Mesendoderm (in vitro differentiated cells): ENCODE data around the gene PTH2.

Experiments used
- DNase-seq: peaks from one replicate; pipeline ENCODE4 v3.0.0; 2013
- H2AK5ac ChIP-seq: 2 replicates; pipeline ENCODE4 v1.6.1; 2013; ENCODE audit warnings: low read length, inconsistent platforms
- H2BK120ac ChIP-seq: 2 replicates; pipeline ENCODE4 v1.6.1; 2013; ENCODE audit warnings: low read depth, mild to moderate bottlenecking, low read length, moderate library complexity, mixed read lengths
- H2BK15ac ChIP-seq: replicated peaks from 2 replicates; pipeline ENCODE4 v1.6.1; 2013; ENCODE audit warnings: low read depth, mild to moderate bottlenecking, moderate library complexity
- H2BK5ac ChIP-seq: 2 replicates; pipeline ENCODE4 v1.6.1; 2013; ENCODE audit warnings: low read length, inconsistent platforms
- H3K18ac ChIP-seq: 2 replicates; pipeline ENCODE4 v1.6.1; 2013; ENCODE audit warnings: mild to moderate bottlenecking, low read length, mixed read lengths
- H3K23ac ChIP-seq: one replicate; pipeline ENCODE4 v1.6.1; 2013; ENCODE audit warnings: low read length
- H3K27ac ChIP-seq: 2 replicates; pipeline ENCODE4 v1.5.1; 2013; ENCODE audit warnings: low read depth, mild to moderate bottlenecking, inconsistent platforms, low read length, moderate library complexity
- H3K27me3 ChIP-seq: 2 replicates; pipeline ENCODE4 v1.6.1; 2013; ENCODE audit warnings: low read length, control low read depth, mild to moderate bottlenecking, inconsistent platforms; ENCODE audit not compliant: insufficient read depth, poor library complexity
- H3K36me3 ChIP-seq: 2 replicates; pipeline ENCODE4 v1.6.1; 2013; ENCODE audit warnings: low read length, inconsistent platforms; ENCODE audit not compliant: control insufficient read depth, insufficient read depth
- H3K4ac ChIP-seq: one replicate; pipeline ENCODE4 v1.6.1; 2013; ENCODE audit warnings: low read depth, mild to moderate bottlenecking, low read length, moderate library complexity
- H3K4me1 ChIP-seq: 2 replicates; pipeline ENCODE4 v1.6.1; 2013; ENCODE audit warnings: low read depth, low read length, inconsistent platforms; ENCODE audit not compliant: control insufficient read depth
- H3K4me2 ChIP-seq: 2 replicates; pipeline ENCODE4 v1.6.1; 2013; ENCODE audit warnings: low read length
- H3K4me3 ChIP-seq: 2 replicates; pipeline ENCODE4 v1.5.1; 2013; ENCODE audit warnings: mild to moderate bottlenecking, low read length
- H3K56ac ChIP-seq: one replicate; pipeline ENCODE4 v1.6.1; 2013; ENCODE audit warnings: low read length
- H3K79me1 ChIP-seq: 2 replicates; pipeline ENCODE4 v1.6.1; 2013; ENCODE audit warnings: low read length, inconsistent platforms
- H3K79me2 ChIP-seq: 2 replicates; pipeline ENCODE4 v1.6.1; 2013; ENCODE audit warnings: mild to moderate bottlenecking, low read length; ENCODE audit not compliant: control insufficient read depth, insufficient read depth
- H3K9ac ChIP-seq: 2 replicates; pipeline ENCODE4 v1.6.1; 2013; ENCODE audit warnings: low read length, inconsistent platforms
- H4K5ac ChIP-seq: one replicate; pipeline ENCODE4 v1.6.1; 2013; ENCODE audit warnings: low read length
- H4K8ac ChIP-seq: one replicate; pipeline ENCODE4 v1.6.1; 2013; ENCODE audit warnings: low read depth, mild to moderate bottlenecking, control low read depth, low read length, moderate library complexity
- WGBS: extraction: QIAGEN DNeasy Blood & Tissue Kit; methylation state at CpG from one replicate; pipeline ENCODE4 v1.1.7; 2013; ENCODE audit warnings: low lambda C conversion rate, missing lambda C conversion rate; ENCODE audit not compliant: insufficient coverage; ENCODE audit errors: extremely low coverage; 5-methylcytosine and 5-hydroxymethylcytosine counted together

PTH2 gene

GRCh38 chr19:49441960-49442350 is 18.7 kb upstream of the PTH2 start:
- Histone ChIP-seq H3K27me3 (peaks cover 34% of the 10 kb centered on the region), H3K18ac (no peak overlapping the region), H3K4ac (no peak overlapping the region), H3K9ac (no peak overlapping the region), H2AK5ac (no peak overlapping the region), H4K5ac (no peak overlapping the region), H2BK120ac (no peak overlapping the region), H2BK15ac (no peak overlapping the region), H3K56ac (no peak overlapping the region), H3K4me3 (no peak overlapping the region), H3K79me1 (no peaks in the 10 kb centered on the region), H2BK5ac (no peak overlapping the region), H3K79me2 (no peaks in the 10 kb centered on the region), H3K4me1 (peaks cover 2% of the 10 kb centered on the region), H3K27ac (no peak overlapping the region), H3K23ac (no peak overlapping the region), H4K8ac (no peak overlapping the region), H3K36me3 (peaks cover 3% of the 10 kb centered on the region), H3K4me2 (no peak overlapping the region)
- DNase-seq = no peak
- WGBS = no CpG with 5 or more reads among the region's 14 CpGs

- H3K9ac ChIP-seq = no peak within 1 kb of the TSS
- no peak within 1 kb of the TSS for H2AK5ac ChIP-seq
- no peak within 1 kb of the TSS for H3K18ac ChIP-seq
- no peak within 1 kb of the TSS for H2BK15ac ChIP-seq
- no peak within 1 kb of the TSS for H4K8ac ChIP-seq
- no peaks in the 10 kb centered on the region for H3K79me1 ChIP-seq
- no peak within 1 kb of the TSS for H3K27ac ChIP-seq
- no peak within 1 kb of the TSS for H3K4me3 ChIP-seq
- peak; percentile 68 for DNase-seq
- H3K56ac ChIP-seq = peak within 1 kb of the TSS; percentile 18
- H4K5ac ChIP-seq = no peak within 1 kb of the TSS
- no peak within 1 kb of the TSS for H2BK120ac ChIP-seq
- no peaks in the 10 kb centered on the region for H3K79me2 ChIP-seq
- peaks cover 2% of the 10 kb centered on the region for H3K4me1 ChIP-seq
- no peak within 1 kb of the TSS for H3K23ac ChIP-seq
- no CpG with 5 or more reads among the region's 56 CpGs for WGBS
- peaks cover 36% of the 10 kb centered on the region for H3K27me3 ChIP-seq
- no peak within 1 kb of the TSS for H3K4ac ChIP-seq
- peak within 1 kb of the TSS; percentile 35 for H3K4me2 ChIP-seq
- H2BK5ac ChIP-seq = no peak within 1 kb of the TSS
- H3K36me3 ChIP-seq = no peaks in the 10 kb centered on the region
Measured at GRCh38 chr19:49441210-49441959, 18.1 kb upstream of the PTH2 start, which contains the start of gene SLC17A7. SLC17A7 (minus strand) TSS chr19:49441527; CDS start chr19:49441379, 148 bp downstream.

DNA sequence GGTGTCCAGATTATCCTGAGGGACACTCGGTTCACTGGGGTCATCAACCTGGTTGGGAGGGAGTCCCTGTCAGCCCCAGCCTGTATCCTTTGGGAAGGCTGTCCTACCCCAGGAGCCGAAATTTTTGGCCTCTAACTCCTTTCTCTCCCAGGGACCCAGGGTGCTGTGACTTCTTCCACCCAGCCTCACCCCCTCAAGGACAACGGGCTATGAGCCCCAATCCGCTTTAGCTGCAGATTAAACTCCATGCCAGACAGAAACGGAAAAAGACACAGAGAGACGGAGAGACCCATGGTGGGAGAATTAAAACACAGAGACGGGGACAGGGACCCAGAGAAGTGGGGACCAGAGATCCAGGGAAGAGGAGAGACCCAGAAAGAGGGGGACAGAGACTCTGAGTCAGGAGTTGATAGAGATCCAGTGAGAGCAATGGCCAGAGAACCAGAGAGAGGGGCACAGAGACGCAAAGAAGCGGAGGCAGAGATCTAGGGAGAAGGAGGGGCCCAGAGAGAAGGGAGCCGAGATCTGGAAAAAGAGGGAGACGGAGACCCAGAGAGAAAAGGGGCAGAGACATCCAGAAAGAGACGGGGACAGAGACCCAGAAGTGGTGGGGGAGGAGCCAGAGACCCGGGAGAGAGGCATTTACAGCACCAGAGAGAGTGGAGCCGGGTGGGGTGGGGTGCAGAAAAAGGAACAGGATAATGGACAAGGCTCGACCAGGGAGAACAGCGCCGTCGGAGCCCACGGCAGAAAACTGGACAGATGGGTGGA is 17.4 kb upstream of the PTH2 start:
- DNase-seq = no peak
- H2AK5ac ChIP-seq = no peak overlapping the region
- WGBS = no CpG with 5 or more reads among the region's 19 CpGs
- H3K27ac ChIP-seq = no peak overlapping the region
- no peaks in the 10 kb centered on the region for H3K36me3 ChIP-seq
- H3K4ac ChIP-seq = no peak overlapping the region
- no peaks in the 10 kb centered on the region for H3K79me2 ChIP-seq
- H3K9ac ChIP-seq = no peak overlapping the region
- H3K27me3 ChIP-seq = peaks cover 36% of the 10 kb centered on the region
- H2BK120ac ChIP-seq = no peak overlapping the region
- no peak overlapping the region for H3K4me3 ChIP-seq
- no peak overlapping the region for H2BK15ac ChIP-seq
- H3K18ac ChIP-seq = no peak overlapping the region
- no peaks in the 10 kb centered on the region for H3K79me1 ChIP-seq
- peaks cover 2% of the 10 kb centered on the region for H3K4me1 ChIP-seq
- no peak overlapping the region for H2BK5ac ChIP-seq
- H4K5ac ChIP-seq = no peak overlapping the region
- no peak overlapping the region for H3K4me2 ChIP-seq
- no peak overlapping the region for H3K56ac ChIP-seq
- no peak overlapping the region for H4K8ac ChIP-seq
- no peak overlapping the region for H3K23ac ChIP-seq

DNA sequence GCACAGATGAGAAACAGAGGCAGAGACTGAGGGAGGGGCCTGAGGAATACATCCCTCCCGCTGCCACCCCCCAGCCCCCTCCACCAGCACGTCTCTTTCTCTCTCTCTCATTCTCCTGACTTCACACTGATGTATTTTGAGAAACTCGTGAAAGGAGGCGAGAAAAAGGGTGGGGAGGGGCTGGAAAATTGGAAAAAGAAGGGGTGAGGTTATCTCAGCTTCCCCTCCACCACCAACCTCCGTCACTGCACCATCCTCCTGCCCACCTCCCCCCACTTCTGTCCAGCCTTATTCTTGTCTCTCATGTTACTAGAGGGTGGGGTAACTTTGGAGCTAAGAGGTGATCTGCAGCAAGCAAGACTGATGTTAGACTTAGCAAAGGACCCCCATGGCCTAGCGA is 16.6 kb upstream of the PTH2 start:
- no peaks in the 10 kb centered on the region for H3K79me1 ChIP-seq
- no CpG with 5 or more reads among the region's 6 CpGs for WGBS
- no peak overlapping the region for H2BK5ac ChIP-seq
- no peak overlapping the region for H3K27ac ChIP-seq
- H4K5ac ChIP-seq = no peak overlapping the region
- H3K27me3 ChIP-seq = peaks cover 36% of the 10 kb centered on the region
- no peak overlapping the region for H3K4me3 ChIP-seq
- H3K36me3 ChIP-seq = no peaks in the 10 kb centered on the region
- no peak overlapping the region for H3K4me2 ChIP-seq
- no peak overlapping the region for H3K4ac ChIP-seq
- no peak overlapping the region for H3K18ac ChIP-seq
- no peak overlapping the region for H3K56ac ChIP-seq
- no peak overlapping the region for H2AK5ac ChIP-seq
- no peak overlapping the region for H4K8ac ChIP-seq
- no peak overlapping the region for H2BK15ac ChIP-seq
- H3K23ac ChIP-seq = no peak overlapping the region
- no peaks in the 10 kb centered on the region for H3K79me2 ChIP-seq
- H3K9ac ChIP-seq = no peak overlapping the region
- DNase-seq = no peak
- no peak overlapping the region for H2BK120ac ChIP-seq
- peaks cover 2% of the 10 kb centered on the region for H3K4me1 ChIP-seq

GRCh38 chr19:49438261-49438660 is 15.0 kb upstream of the PTH2 start:
- no peak overlapping the region for H2AK5ac ChIP-seq
- WGBS = no CpG with 5 or more reads among the region's 6 CpGs

More at GRCh38 chr19:49438261-49438660, 15.0 kb upstream of the PTH2 start:
- no peak overlapping the region for H3K9ac ChIP-seq
- no peaks in the 10 kb centered on the region for H3K36me3 ChIP-seq
- no peak overlapping the region for H2BK15ac ChIP-seq
- no peak overlapping the region for H3K18ac ChIP-seq
- H3K79me2 ChIP-seq = no peaks in the 10 kb centered on the region
- no peak overlapping the region for H3K4ac ChIP-seq
- H3K27me3 ChIP-seq = peaks cover 39% of the 10 kb centered on the region
- H3K27ac ChIP-seq = no peak overlapping the region
- no peak overlapping the region for H3K56ac ChIP-seq
- peaks cover 2% of the 10 kb centered on the region for H3K4me1 ChIP-seq
- H3K4me3 ChIP-seq = no peak overlapping the region
- H4K5ac ChIP-seq = no peak overlapping the region
- H3K23ac ChIP-seq = no peak overlapping the region
- no peak for DNase-seq
- no peak overlapping the region for H4K8ac ChIP-seq
- H2BK5ac ChIP-seq = no peak overlapping the region
- H3K4me2 ChIP-seq = no peak overlapping the region
- H3K79me1 ChIP-seq = no peaks in the 10 kb centered on the region
- H2BK120ac ChIP-seq = no peak overlapping the region
